HPDE6-E6E7 (cell line): Measurements from ENCODE around the gene RBM39.
"Not testable (repeated sequence)": the region's sequence is repeated elsewhere in the genome, so short reads cannot be mapped to it uniquely, and the experiment has no call there.

Source experiments
- DNase-seq: peaks from one replicate; pipeline ENCODE4 v3.0.0; 2011; ENCODE audit warnings: missing footprints; ENCODE audit errors: extremely low spot score

Gene RBM39

GRCh38 chr20:35756404-35756803, 14.3 kb upstream of the RBM39 start:
- DNase-seq = no peak

DNA sequence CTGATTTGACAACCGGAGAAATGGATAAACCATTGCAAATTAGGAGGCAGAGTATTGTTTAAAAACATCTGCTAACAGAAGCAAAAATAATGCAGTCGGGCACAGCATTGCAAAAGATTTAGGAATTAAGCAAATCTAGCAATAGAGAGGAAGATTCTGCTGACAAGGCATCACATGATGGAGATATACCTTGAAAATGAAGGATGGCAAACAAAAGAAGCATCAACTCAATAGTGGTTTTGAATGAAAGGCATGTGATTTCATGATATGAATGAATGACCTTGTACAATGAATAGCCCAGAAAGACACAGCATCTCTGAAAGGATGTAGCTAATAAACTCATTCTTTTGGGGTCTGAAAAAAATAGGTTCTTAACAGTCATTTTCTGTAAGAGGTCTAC, 8.6 kb upstream of the RBM39 start:
- DNase-seq = no peak

- not testable (repeated sequence) for DNase-seq
Observed at GRCh38 chr20:35744492-35744841, 2.4 kb upstream of the RBM39 start.

GRCh38 chr20:35743693-35744491, 1.8 kb upstream of the RBM39 start:
- DNase-seq = no peak

GRCh38 chr20:35742741-35743523, 872 bp upstream of the RBM39 start:
- no peak for DNase-seq

- no peak for DNase-seq
Observed at GRCh38 chr20:35739294-35740163, 2.5 kb downstream of the RBM39 start.

DNA sequence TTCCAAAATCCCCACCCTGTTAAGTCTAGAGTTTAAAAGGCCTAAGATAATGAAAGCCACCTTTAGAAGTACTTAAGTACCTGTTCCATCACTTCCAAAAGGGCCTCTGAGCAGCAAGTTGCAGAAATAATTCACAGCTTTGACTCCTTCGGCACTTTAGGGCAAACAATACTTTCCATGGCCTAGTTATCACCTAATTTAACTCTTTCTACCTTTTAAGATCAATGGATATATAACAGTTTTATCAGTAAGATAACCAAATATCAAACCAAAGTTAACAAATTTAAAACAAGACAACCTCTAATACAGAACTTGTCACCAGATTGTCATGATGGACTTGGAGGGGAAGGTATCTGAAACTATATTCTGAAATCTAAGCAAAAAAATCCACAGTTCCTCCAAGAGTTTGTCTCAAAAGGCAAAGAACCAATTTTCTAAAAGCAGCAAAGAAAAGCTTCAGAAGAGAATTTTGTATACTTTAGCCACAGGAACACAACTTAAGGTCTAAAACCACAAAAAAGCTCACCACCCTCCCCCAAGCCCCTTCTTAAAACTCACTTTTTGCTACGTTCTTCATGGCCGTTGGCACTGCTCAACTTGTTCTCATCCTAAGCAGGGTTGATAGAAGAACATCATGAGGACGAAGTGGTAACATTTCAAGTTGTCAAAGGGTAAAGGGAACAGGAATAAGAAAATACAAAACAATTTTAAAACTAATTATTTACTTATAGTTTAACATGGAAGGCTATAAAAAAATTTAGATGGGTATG, 3.5 kb downstream of the RBM39 start:
- DNase-seq = no peak

DNA sequence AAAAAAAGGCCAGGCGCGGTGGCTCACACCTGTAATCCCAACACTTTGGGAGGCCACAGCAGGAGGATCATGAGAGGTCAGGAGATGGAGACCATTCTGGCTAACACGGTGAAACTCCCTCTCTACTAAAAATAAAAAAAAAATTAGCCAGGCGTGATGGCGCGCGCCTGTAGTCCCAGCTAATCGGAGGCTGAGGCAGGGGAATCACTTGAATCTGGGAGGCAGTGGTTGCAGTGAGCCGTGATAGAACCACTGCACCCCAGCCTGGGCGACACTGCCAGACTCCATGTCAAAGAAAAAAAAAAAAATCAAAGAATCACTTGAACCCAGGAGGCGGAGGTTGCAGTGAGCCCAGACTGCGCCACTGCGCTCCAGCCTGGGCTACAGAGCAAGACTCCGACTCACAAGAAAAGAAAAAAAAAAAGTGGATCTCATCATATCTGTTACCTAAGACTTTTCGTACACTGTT, 4.2 kb downstream of the RBM39 start:
- DNase-seq = no peak

- no peak for DNase-seq
Observed at GRCh38 chr20:35735826-35736470, 6.1 kb downstream of the RBM39 start.

DNA sequence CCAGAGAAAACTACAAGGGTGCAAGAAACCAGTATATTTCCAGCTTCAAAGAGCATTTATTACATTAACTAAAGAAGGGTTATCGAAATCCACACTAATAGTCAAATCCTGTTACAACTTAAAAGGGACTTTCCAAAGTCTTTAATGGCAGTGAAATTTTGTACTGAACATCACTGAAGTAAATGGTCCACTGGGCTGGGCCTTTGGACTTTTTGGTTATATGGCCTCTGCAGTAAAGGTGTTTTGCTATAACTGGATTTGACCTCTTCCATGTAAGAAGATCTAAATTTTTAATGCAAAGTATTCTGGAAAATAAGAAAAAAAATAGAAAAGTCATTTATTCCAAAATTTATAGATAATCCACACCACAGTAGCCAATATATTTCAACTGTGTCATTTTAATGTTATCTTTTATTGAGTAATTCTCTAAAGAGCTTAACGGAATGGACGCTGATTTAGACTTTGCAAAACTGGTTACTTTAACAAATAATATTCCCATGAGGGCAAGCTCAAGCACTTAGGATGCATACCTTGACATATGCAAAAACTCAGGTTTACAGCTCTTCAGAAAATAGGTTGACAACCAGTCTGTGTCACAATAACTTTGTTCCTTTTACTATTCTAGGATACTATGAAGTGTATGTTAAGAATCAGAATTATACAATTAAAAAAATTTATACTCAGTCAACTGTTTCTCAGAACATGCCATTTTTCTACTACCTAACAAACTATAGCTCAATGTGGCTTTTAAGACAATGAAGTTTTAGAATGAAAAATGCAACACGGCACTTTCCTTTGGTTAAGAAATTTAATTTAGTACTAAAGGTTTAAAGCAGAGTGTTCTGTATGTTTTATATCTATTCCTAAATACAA, 7.0 kb downstream of the RBM39 start:
- no peak for DNase-seq

GRCh38 chr20:35734374-35734773, 7.7 kb downstream of the RBM39 start:
- no peak for DNase-seq

DNA sequence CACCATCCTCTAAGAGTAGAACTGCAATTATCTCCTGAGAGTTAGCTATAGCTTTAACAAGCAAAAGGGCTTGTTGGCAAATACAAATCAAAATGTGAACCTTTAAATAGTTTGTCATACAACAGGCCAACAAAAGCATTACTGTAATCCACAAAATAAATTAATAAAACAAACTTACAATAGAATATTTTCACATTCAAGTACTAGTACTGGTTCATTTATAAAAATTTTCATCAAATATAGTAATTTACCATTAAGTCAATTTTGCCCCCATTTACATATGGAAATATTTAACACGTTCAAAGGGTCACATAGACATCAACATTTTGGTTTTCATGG, 9.4 kb downstream of the RBM39 start:
- no peak for DNase-seq

GRCh38 chr20:35731862-35732643, 10.0 kb downstream of the RBM39 start:
- DNase-seq = no peak

- no peak for DNase-seq
Observed at GRCh38 chr20:35731469-35731788, 10.6 kb downstream of the RBM39 start.

DNA sequence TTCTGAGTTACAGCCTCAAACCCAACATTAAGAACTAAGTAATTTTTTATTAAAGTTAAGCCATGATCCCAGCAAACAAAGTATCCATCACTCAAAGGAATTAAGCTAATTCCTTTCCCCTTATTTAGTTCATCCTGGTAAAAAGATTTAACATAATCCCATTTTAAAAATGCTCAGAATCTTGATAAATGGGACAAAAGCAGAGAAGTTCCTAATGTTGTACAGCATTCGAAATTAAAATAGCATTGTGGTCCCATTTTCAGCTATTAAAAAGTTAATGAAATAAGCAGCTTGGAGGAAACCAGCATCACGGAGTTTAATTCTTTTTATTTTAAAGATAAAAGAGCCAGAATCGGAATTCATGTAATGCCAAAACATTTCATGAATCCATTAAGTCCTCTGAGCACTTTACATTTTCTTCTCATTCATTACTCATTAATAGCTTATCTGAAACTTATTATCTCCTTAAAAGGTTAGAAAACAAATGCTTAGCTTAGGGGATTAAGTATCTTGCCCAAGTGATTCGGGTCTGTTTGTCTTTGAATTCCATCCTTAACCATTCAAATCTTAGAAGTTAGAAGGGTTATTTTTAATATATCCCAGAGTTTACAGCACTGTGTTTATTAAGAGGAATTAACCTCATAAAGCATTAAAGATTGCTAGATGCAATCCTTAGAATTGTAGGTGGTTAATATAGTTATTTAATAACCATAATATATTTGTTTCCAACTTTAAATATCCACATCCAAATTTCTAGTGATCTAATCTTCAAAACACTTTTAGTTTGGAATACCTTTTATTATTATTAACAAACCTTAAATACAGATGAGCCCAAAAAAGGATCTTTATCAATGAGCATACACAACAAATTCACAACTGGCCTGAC, 11.2 kb downstream of the RBM39 start:
- no peak for DNase-seq

- DNase-seq = no peak
Observed at GRCh38 chr20:35729836-35730582, 12.1 kb downstream of the RBM39 start.

DNA sequence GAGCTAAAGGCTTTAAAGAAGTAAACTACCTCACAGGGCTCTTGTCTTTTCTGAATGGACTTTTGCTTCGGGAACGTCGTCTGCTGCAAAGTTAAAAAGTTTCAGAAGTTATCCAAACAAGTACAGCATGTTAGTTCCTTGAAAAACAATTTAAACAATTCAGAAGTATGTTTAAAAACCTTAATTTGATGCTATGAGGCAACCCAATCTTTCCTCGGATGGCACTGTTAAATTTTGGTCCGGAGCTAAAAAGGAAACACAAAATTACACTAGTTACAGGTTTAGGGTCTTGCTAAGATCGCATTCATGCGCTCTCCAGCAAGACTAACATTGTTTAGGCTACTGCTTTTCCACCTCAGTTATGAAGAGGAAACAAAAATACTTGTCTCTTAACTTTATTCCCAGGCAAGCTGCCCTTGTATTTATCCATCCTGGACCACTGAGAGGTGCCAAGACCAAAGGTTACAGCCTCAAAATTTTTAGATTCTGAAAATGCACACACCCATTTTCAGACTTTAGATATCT, 12.7 kb downstream of the RBM39 start:
- no peak for DNase-seq
